GM11168 (cell line): Measurements from ENCODE around the gene AFDN.

Experiments used
- in situ Hi-C: fragments of 300-500 bp; cut with MboI; formaldehyde crosslinking; loops from one replicate; pipeline ENCODE4 v1.12.0; 2022; ENCODE audit warnings: low sequenced_read_pairs; ENCODE audit not compliant: unreplicated experiment

Gene AFDN

GRCh38 chr6:167912494-167912893 lies 85.8 kb downstream of the AFDN start:
- in situ Hi-C loops, result no loop called here

GRCh38 chr6:167913699-167914098 lies 87.0 kb downstream of the AFDN start:
- in situ Hi-C loops, result no loop called here

- in situ Hi-C loops, result no loop called here
These were observed 88.4 kb downstream of the AFDN start for GRCh38 chr6:167915139-167915538.

- in situ Hi-C loops, result no loop called here
These were observed 90.9 kb downstream of the AFDN start for GRCh38 chr6:167917551-167918154.

GRCh38 chr6:167918548-167919278 lies 92.0 kb downstream of the AFDN start:
- in situ Hi-C loops, result no loop called here

GRCh38 chr6:167919349-167919748 lies 92.6 kb downstream of the AFDN start:
- in situ Hi-C loops, result no loop called here

- in situ Hi-C loops, result no loop called here
These were observed 93.5 kb downstream of the AFDN start for GRCh38 chr6:167920165-167920564.

- in situ Hi-C loops, result no loop called here
These were observed 95.1 kb downstream of the AFDN start for GRCh38 chr6:167921831-167922230.

GRCh38 chr6:167925026-167925425 lies 98.3 kb downstream of the AFDN start:
- in situ Hi-C loops, result no loop called here

- in situ Hi-C loops, result no loop called here
These were observed 100.5 kb downstream of the AFDN start for GRCh38 chr6:167927246-167927645.

- in situ Hi-C loops, result no loop called here
These were observed 101.4 kb downstream of the AFDN start for GRCh38 chr6:167928111-167928510.

GRCh38 chr6:167930295-167930694 lies 103.6 kb downstream of the AFDN start:
- in situ Hi-C loops, result no loop called here

- in situ Hi-C loops, result no loop called here
These were observed 106.0 kb downstream of the AFDN start for GRCh38 chr6:167932468-167933276.

- in situ Hi-C loops, result no loop called here
These were observed 106.6 kb downstream of the AFDN start for GRCh38 chr6:167933290-167933689.

- in situ Hi-C loops, result no loop called here
These were observed 107.1 kb downstream of the AFDN start for GRCh38 chr6:167933847-167934246.

GRCh38 chr6:167934426-167934864 lies 107.7 kb downstream of the AFDN start:
- in situ Hi-C loops, result no loop called here

GRCh38 chr6:167936051-167936450 lies 109.3 kb downstream of the AFDN start:
- in situ Hi-C loops, result no loop called here

GRCh38 chr6:167937301-167937700 lies 110.6 kb downstream of the AFDN start:
- in situ Hi-C loops, result no loop called here

GRCh38 chr6:167937948-167938911 lies 111.5 kb downstream of the AFDN start:
- in situ Hi-C loops, result no loop called here

- in situ Hi-C loops, result no loop called here
These were observed 115.1 kb downstream of the AFDN start for GRCh38 chr6:167941822-167942221.
